KOPT-K1 (cell line): ENCODE data around the gene SYNGAP1.
A peak's percentile ranks its signal among the peaks of the same experiment; 100 is the strongest.

Experiments used
- H3K27ac ChIP-seq: fragments of 200-600 bp; sonication (generic); 2 replicates; pipeline ENCODE4 v1.5.1; 2016; ENCODE audit warnings: antibody characterized with exemption, mild to moderate bottlenecking, low read depth, low read length; ENCODE audit not compliant: poor library complexity, severe bottlenecking
- H3K36me3 ChIP-seq: fragments of 200-600 bp; sonication (generic); 2 replicates; pipeline ENCODE4 v1.5.1; 2017; ENCODE audit warnings: antibody characterized with exemption, mild to moderate bottlenecking, low read length, moderate library complexity; ENCODE audit not compliant: insufficient read depth
- H3K9me3 ChIP-seq: fragments of 200-600 bp; sonication (generic); 2 replicates; pipeline ENCODE4 v1.5.1; 2017; ENCODE audit warnings: antibody characterized with exemption, low read length, mild to moderate bottlenecking; ENCODE audit not compliant: insufficient read depth, poor library complexity, severe bottlenecking

SYNGAP1 gene

DNA sequence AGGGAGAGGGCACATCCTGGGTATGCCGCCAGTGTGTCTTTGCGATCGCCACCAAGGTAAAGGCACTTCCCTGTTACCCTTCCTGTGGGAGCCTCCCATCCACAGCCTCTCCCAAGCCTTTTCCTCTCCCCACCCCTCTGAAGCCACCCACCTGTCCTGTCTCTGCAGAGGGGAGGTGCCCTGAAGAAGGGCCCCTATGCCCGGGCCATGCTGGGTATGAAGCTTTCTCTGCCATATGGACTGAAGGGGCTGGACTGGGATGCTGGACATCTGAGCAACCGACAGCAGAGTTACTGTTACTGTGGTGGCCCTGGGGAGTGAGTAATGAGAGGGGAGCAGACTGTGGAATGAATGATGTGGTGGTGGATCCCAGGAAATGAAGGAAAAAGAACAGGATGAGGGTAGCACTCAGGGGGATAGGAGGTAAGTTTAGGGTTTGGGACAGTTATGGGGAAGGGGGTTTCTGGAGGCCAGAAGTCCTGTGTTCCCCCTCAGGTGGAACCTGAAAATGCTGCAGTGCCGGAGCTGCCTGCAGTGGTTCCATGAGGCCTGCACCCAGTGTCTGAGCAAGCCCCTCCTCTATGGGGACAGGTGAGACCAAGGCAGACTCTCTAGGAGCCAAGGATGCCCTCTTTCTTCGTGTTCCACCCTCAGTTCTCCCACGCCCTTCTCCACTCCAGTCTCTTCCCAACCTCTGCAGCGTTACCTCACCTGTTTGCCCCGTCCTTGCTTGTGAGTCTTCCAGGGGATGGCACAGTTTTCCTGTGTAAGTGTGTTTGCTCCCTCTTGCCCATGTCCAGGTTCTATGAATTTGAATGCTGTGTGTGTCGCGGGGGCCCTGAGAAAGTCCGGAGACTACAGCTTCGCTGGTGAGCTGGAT is 6.4 kb upstream of the SYNGAP1 start:
- Histone ChIP-seq H3K9me3 (no peaks in the 10 kb centered on the region), H3K27ac (no peak overlapping the region), H3K36me3 (peaks cover 52% of the 10 kb centered on the region)

DNA sequence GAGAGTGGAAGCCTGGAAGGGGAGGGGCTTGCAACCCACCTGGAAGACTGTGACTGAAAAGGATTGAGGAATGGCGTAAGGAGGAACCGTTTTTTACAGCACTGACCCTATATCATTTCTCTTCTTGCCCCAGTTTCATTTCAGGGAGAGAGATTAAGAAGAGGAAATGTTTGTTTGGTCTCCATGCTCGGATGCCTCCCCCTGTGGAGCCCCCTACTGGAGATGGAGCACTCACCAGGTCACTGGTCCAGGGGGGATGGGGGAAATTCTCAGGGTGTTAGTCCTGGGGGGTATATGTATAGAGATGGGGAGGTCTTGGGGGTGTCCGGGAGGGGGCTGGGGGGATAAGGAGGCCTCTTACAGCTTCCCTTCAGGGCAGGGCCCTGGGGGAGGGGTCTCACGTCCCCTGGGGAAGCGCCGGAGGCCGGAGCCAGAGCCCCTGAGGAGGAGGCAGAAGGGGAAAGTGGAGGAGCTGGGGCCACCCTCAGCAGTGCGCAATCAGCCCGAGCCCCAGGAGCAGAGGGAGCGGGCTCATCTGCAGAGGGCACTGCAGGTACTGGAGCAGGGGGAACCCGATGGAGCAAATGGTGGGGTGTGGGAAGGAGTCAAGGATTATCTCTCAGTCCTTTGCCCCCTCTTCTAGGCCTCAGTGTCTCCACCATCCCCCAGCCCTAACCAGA is 5.1 kb upstream of the SYNGAP1 start:
- Histone ChIP-seq H3K36me3 (peaks cover 48% of the 10 kb centered on the region), H3K9me3 (no peaks in the 10 kb centered on the region), H3K27ac (no peak overlapping the region)

DNA sequence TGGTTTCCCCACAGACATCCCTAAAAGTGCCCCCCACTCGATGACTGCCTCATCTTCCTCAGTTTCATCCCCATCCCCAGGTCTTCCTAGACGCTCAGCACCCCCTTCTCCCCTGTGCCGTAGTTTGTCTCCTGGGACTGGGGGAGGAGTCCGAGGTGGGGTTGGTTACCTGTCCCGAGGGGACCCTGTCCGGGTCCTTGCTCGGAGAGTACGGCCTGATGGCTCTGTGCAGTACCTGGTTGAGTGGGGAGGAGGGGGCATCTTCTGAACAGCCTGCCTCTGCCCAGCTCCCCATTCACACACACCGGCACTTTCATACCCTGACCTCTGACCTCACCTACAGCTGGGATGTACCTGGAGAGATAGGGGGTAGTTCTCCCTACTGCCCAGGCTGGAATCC is 4.0 kb upstream of the SYNGAP1 start:
- H3K27ac ChIP-seq: no peak overlapping the region
- peaks cover 48% of the 10 kb centered on the region for H3K36me3 ChIP-seq
- no peaks in the 10 kb centered on the region for H3K9me3 ChIP-seq

DNA sequence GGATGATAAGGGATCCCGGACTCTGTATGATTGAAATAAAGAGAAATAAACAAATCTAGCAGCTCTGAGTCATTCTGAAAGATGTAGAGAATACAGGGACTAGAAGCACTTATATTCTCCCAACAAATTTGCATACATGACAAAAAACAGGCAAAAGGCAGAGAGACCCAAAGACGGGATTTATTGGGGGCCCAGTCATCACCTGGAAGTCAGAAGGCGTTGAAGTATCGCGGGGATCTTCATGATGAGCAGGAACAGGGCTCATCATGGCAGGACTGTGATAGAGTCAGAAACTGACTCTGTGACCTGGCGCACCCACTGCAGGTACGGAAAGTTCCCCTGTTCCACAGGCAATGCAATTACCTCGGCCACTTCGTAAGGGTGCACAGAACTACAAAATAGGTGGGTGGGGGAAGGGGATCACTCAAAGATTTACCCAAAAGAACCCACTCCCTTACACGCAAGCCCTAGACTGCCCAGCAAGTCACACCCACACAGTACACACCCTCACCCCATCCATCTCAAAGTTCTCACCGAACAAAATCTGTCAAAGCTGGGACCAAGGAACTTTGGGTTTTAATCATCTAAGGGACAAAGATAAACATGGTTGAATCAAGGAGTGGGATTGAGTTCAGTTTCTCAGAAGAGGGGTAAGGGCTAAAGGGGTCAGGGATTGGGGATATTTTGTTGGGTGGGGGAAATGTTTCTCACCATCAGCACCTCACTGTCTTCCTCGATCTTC is 3.3 kb upstream of the SYNGAP1 start:
- Histone ChIP-seq H3K36me3 (peaks cover 48% of the 10 kb centered on the region), H3K9me3 (no peaks in the 10 kb centered on the region), H3K27ac (peak overlapping the region; percentile 93)

DNA sequence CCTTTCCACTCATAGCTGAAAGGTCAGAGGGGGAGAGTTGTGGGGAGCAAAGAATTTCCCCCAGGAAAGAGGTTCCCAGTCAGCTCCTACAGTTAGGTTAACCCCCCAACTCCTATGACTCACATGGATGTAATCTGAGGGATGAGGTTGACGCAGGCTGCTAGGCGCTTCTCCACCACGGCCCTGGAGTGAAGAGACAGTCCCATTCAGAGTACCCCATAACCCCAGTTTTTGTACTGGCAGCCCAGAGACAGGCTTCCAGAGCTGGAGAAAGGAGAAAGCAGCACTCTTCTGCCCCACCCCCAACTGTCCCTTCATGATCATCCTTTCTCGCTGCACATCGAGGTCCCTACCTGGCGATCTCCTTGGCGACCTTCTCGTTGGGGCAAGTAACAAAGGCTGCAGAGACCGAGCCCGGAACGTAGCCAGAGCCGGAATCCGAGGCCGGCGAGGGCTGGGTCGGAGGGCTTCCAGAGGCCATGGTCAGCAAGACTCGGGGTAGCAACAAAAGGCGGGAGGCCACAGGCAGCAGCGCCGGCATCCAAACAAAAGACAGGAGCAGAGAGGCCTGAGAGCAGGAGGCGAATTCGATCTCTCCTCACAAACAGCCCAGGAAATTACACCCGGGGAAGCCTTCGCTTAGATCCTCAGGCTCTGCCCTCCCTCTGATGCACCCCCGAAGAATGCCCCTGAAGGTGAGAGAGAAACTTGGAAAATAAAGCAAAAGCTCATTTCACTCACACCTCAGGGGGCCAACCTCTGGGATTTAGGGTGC is 2.5 kb upstream of the SYNGAP1 start:
- peak overlapping the region; percentile 93 for H3K27ac ChIP-seq
- H3K9me3 ChIP-seq: no peaks in the 10 kb centered on the region
- peaks cover 45% of the 10 kb centered on the region for H3K36me3 ChIP-seq

DNA sequence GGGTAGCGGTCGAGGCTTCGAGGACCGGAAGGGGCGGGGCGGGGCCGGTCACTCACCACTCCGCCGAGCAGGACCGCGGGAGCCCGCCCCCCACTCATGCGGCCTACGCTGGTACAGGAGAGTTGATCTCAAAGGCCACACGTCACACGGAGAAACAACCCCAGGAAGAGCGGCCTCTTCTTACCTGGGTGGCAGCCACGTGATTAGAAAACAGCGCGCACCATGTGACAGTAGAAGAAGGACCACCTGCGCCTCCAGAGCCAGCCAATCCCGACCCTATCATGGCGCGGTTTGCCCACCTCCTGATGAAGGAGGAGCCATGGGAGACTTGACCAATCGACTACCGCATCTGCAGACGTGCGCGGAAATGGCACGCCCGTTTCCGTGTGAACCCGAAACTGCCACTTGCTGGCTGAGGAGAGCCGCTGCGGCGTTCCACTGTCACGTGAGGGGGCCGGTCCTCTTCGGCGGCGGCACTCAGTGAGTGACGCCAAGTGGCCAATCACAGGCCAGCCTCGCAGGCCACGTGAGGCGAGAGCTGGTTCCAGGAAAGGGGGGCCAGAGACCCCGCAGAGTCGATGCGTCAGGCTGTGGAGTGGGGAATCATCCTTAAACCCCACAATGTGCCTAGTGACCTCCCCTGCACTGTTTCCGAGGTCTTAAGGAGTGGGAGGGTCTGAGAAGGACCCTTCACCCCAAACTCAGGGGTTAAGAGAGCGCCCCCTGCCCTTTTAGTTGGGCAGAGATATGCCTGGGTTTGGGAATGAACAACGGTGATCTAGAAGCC is 1.8 kb upstream of the SYNGAP1 start, which contains the start of gene CUTA:
CUTA (minus strand) TSS at position 205 of the 787 bp plus-strand sequence; CDS start at position 98, 107 bp downstream.
- Histone ChIP-seq H3K9me3 (no peaks in the 10 kb centered on the region), H3K27ac (peak within 1 kb of the TSS; percentile 93), H3K36me3 (peaks cover 37% of the 10 kb centered on the region)

DNA sequence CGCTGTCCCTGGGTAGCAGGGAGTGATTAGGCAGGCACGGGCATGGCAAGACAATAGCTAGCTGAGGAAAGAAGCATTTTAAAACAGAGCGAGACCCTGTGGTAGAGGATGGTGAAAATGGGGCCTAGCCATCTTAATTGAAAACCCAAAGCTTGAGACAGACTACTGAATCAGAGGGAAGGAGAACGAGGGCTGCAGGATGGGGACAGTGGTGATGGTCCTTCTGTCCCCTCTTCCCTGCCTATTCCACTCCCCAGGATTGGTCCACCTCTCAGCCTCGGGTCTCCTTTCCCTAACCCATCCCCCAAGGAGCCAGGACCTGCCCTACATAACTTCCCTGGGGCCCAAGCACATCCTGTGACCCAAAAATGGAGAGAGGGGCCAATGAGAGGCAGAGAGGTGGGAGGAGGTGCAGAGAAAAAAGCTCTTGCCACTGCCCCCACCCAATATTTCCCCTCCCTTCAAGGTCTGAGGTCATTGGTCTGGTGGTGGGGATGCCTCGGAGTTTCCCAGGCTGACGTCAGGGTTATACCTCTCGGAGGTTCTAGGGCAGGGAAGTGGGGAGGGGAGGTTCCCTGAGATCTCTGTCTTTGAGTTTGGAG is 1.1 kb upstream of the SYNGAP1 start:
- peaks cover 37% of the 10 kb centered on the region for H3K36me3 ChIP-seq
- peak overlapping the region; percentile 93 for H3K27ac ChIP-seq
- no peaks in the 10 kb centered on the region for H3K9me3 ChIP-seq

DNA sequence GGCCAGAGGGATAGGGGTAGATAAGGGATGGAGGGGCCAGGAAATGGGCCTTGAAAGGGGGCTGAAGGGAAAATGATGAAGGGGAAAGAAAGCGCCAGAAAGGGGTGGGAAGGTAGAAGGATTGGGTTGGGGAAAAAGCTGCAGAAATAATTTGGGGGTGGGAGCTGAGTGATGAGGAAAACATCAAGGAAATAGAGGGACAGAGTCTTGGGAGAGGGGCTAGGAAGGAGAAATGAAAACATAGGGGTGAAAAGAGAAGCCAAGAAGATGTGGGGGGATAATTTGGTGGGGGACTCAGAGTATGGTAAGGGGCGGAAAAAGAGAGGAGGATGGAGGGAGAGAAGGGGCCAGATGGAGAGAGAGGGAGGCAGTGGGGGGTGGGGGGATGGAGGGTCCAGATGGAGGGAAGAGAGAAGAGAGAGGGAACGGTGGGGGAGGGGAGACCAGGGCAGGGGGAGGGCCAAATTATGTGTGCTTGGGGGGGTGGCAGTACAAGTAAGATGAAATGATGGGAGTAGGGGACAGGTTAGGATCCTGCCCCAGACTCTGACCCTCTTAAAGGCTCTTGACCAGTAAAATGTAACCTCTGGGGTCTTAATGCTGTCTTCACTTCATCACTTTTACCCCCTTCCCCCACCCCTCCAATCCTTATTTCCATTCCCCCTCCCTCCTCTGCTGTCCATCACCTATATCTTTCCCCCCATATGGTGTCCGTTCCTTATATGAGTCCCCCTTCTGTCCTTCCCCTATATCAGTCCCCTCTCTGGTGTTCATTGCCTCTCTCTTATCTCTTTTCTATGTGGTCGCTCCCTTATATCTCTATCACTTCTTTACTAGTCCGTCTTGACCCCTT is 852 bp downstream of the SYNGAP1 start:
- peak overlapping the region; percentile 56 for H3K27ac ChIP-seq
- H3K36me3 ChIP-seq: peaks cover 23% of the 10 kb centered on the region
- no peaks in the 10 kb centered on the region for H3K9me3 ChIP-seq

DNA sequence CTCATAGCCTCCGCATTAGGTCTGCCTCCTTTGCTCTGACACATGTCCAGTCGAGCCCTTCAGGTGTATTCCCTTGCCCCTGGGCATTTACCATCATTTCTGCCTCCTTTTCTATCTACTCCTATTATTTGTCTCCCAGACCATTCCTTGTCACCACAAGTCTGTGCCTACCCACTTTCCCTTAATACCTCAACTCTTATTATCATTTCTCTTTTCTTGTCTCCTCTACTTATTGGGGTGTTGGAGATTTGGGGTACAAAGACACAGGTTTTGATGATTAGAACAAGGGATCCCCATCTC is 1.4 kb downstream of the SYNGAP1 start:
- H3K9me3 ChIP-seq: no peaks in the 10 kb centered on the region
- H3K27ac ChIP-seq: no peak overlapping the region

DNA sequence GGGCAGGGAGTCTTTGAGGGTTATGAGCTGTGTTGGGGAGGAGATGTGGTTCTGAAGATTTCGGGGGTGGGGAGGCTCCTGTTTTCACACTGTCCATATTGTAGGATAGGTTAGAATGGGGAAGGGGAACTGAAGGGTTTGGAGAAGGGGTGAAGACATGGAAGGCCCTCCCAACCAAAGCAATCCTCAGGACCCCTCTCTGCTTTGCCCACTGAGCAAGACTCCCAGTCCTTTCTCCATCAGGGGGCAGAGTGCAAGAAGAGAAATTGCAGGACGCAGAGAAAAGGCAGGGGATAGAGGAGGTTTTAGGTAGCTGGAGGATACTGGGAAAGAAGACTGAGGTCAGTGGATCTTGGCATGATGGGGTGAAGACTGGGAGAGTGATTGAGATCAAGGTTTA is 3.9 kb downstream of the SYNGAP1 start:
- H3K36me3 ChIP-seq: peaks cover 12% of the 10 kb centered on the region; the same call in 1 of the 2 replicates

More for the DNA sequence above, 1.4 kb downstream of the SYNGAP1 start:
- H3K36me3 ChIP-seq: peaks cover 17% of the 10 kb centered on the region

DNA sequence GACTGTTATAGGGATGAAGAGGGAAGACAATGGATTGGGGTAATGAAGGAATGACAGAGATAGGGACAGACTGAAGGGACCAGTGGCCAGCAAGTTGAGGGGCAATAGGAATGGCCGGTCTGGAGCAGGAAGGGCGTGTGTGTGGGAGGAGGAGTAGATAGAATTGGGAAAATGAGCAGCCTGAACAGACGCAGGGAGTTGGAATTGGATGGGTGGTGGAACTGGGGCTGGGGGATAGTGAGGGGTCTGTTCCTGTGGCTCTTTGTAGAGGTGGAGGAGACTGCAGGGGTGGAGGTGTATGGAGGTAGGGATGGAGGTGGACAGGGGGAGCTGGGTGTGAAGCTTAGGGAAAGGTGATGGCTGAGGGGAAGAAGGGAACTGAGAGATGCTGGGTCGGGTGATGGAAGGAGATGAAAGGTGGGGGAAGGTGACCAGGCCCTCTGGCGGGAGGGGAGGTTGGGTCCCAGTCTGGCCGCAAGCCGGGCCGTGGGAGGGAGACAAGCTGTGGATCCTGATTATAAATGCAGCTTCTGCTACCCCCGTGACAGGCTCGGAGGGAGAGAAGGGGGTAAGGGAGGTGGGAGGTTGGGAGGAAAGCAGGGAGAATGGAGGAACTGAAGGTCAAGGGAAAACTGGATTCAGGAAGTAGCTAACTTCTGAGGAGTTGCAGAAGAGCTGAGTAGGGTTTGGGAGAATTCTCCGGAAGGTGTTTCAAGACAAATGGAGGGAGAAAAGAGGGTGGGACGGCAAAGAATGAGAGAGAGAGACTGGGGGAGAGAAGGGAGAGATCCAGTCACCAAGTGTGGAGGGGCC is 5.2 kb downstream of the SYNGAP1 start:
- no peaks in the 10 kb centered on the region for H3K9me3 ChIP-seq
- H3K27ac ChIP-seq: peak overlapping the region; percentile 74
- H3K36me3 ChIP-seq: peaks cover 12% of the 10 kb centered on the region; the same call in 1 of the 2 replicates

More for the DNA sequence above, 3.9 kb downstream of the SYNGAP1 start:
- H3K9me3 ChIP-seq: no peaks in the 10 kb centered on the region
- H3K27ac ChIP-seq: no peak overlapping the region
